WTC11 (cell line): ENCODE measurements around the gene SENP8. TPM values are rescaled to one million over a fixed set of nuclear protein-coding genes. Genes with fewer than 3 reads are reported as not detected.

ENCODE experiments used
- AR ChIP-seq: fragments of 250-450 bp; sonication (Bioruptor Pico); IDR thresholded peaks from 2 replicates; pipeline ENCODE4 v1.9.0; 2021; ENCODE audit warnings: mild to moderate bottlenecking
- ATF6 ChIP-seq: sonication (generic); formaldehyde crosslinking; IDR thresholded peaks from 2 replicates; pipeline ENCODE4 v1.8.1; 2023; ENCODE audit warnings: mild to moderate bottlenecking, missing genetic modification reagents
- ETV6 ChIP-seq: sonication (generic); formaldehyde crosslinking; IDR thresholded peaks from 2 replicates; pipeline ENCODE4 v1.8.1; 2022; ENCODE audit warnings: mild to moderate bottlenecking, missing genetic modification reagents
- FOXJ3 ChIP-seq: sonication (generic); formaldehyde crosslinking; IDR thresholded peaks from 2 replicates; pipeline ENCODE4 v1.9.0; 2021; ENCODE audit warnings: missing genetic modification reagents, mild to moderate bottlenecking, borderline replicate concordance
- MYBL2 ChIP-seq: sonication (generic); formaldehyde crosslinking; IDR thresholded peaks from 2 replicates; pipeline ENCODE4 v1.8.1; 2023; ENCODE audit warnings: mild to moderate bottlenecking, moderate library complexity, missing genetic modification reagents
- PRDM15 ChIP-seq: sonication (generic); formaldehyde crosslinking; IDR thresholded peaks from 2 replicates; pipeline ENCODE4 v1.8.0; 2022; ENCODE audit warnings: missing genetic modification reagents
- TCF7 ChIP-seq: sonication (generic); formaldehyde crosslinking; IDR thresholded peaks from 2 replicates; pipeline ENCODE4 v1.8.0; 2022; ENCODE audit warnings: mild to moderate bottlenecking, low read depth, missing genetic modification reagents, moderate library complexity
- ZBTB21 ChIP-seq: sonication (generic); formaldehyde crosslinking; IDR thresholded peaks from 2 replicates; pipeline ENCODE4 v1.8.1; 2023; ENCODE audit warnings: mild to moderate bottlenecking, missing genetic modification reagents, borderline replicate concordance
- ZNF232 ChIP-seq: sonication (generic); formaldehyde crosslinking; IDR thresholded peaks from 2 replicates; pipeline ENCODE4 v1.8.0; 2022; ENCODE audit warnings: mild to moderate bottlenecking, missing genetic modification reagents
- ZNF263 ChIP-seq: sonication (generic); formaldehyde crosslinking; IDR thresholded peaks from 2 replicates; pipeline ENCODE4 v1.8.1; 2022; ENCODE audit warnings: low read depth, mild to moderate bottlenecking, moderate library complexity, missing genetic modification reagents
- total RNA-seq: library from RNA; stranded (reverse); gene quantifications from 3 replicates; pipeline ENCODE4 v1.2.3, GENCODE V29; 2021
- TF ChIP-seq, protein P1 (sequence below): sonication (generic); formaldehyde crosslinking; IDR thresholded peaks from 2 replicates; pipeline ENCODE4 v1.8.0; 2022; ENCODE audit warnings: mild to moderate bottlenecking, missing genetic modification reagents
- TF ChIP-seq, protein P2 (sequence below): fragments of 250-450 bp; sonication (Bioruptor Pico); IDR thresholded peaks from 2 replicates; pipeline ENCODE4 v1.9.0; 2021; ENCODE audit warnings: moderate library complexity, mild to moderate bottlenecking, inconsistent platforms, borderline replicate concordance
- TF ChIP-seq, protein P3 (sequence below): sonication (generic); formaldehyde crosslinking; IDR thresholded peaks from 2 replicates; pipeline ENCODE4 v1.8.1; 2022; ENCODE audit warnings: missing genetic modification reagents, borderline replicate concordance

Gene SENP8
- total RNA-seq, 1 experiment from 2014 or later, result 6.3 TPM

- TF ChIP-seq, protein P1, sequence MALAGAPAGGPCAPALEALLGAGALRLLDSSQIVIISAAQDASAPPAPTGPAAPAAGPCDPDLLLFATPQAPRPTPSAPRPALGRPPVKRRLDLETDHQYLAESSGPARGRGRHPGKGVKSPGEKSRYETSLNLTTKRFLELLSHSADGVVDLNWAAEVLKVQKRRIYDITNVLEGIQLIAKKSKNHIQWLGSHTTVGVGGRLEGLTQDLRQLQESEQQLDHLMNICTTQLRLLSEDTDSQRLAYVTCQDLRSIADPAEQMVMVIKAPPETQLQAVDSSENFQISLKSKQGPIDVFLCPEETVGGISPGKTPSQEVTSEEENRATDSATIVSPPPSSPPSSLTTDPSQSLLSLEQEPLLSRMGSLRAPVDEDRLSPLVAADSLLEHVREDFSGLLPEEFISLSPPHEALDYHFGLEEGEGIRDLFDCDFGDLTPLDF (CRISPR knock-in tag), result no peak
- TF ChIP-seq MYBL2 (CRISPR knock-in tag), result 0 out of 2 replicates have a peak, but pooled peaks have one; percentile 19
- no peak for TF ChIP-seq PRDM15 (CRISPR knock-in tag)
- TF ChIP-seq ETV6 (CRISPR knock-in tag), result no peak
- no peak for TF ChIP-seq ZBTB21 (CRISPR knock-in tag)
- TF ChIP-seq, protein P2, sequence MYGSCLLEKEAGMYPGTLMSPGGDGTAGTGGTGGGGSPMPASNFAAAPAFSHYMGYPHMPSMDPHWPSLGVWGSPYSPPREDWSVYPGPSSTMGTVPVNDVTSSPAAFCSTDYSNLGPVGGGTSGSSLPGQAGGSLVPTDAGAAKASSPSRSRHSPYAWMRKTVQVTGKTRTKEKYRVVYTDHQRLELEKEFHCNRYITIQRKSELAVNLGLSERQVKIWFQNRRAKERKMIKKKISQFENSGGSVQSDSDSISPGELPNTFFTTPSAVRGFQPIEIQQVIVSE (CRISPR knock-in tag), result no peak
- no peak for TF ChIP-seq ZNF263 (CRISPR knock-in tag)
- no peak for TF ChIP-seq TCF7
- TF ChIP-seq FOXJ3 (CRISPR knock-in tag), result no peak
- TF ChIP-seq, protein P3, sequence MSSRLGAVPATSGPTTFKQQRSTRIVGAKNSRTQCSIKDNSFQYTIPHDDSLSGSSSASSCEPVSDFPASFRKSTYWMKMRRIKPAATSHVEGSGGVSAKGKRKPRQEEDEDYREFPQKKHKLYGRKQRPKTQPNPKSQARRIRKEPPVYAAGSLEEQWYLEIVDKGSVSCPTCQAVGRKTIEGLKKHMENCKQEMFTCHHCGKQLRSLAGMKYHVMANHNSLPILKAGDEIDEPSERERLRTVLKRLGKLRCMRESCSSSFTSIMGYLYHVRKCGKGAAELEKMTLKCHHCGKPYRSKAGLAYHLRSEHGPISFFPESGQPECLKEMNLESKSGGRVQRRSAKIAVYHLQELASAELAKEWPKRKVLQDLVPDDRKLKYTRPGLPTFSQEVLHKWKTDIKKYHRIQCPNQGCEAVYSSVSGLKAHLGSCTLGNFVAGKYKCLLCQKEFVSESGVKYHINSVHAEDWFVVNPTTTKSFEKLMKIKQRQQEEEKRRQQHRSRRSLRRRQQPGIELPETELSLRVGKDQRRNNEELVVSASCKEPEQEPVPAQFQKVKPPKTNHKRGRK (CRISPR knock-in tag), result no peak
- no peak for TF ChIP-seq ATF6 (CRISPR knock-in tag)
- TF ChIP-seq ZNF232 (CRISPR knock-in tag), result no peak
- no peak for TF ChIP-seq AR (CRISPR knock-in tag)
Observed at GRCh38 chr15:72184165-72184811, 66.1 kb downstream of the SENP8 start (continued).
